ENCODE measurements around the gene RPL22. TPM values are rescaled to one million over a fixed set of nuclear protein-coding genes. Genes with fewer than 3 reads are reported as not detected.

RPL22 gene
- total RNA-seq, 1 experiment from 2014 or later: 309 TPM

- no peak overlapping the region for H3K4me3 ChIP-seq (ENCODE audit: low read depth in 2 of 2, low read length in 2 of 2)
- H3K36me3 ChIP-seq (ENCODE audit: control insufficient read depth, insufficient read depth, low read length): no peaks in the 10 kb centered on the region
- no peak for ATAC-seq
- ChIA-PET CTCF (interaction anchor here (0.7 to 3.3 kb wide), 5 partner anchors 9 to 190 kb away, joined by 3 to 29 read pairs (median 4); no protein-coding TSS in a partner anchor), POLR2A (no interaction called here)
- peaks cover 10% of the 10 kb centered on the region for H3K4me1 ChIP-seq (ENCODE audit: control insufficient read depth, insufficient read depth, low read length)
- no peaks in the 10 kb centered on the region; the same call in 1 of the 2 replicates for H3K27me3 ChIP-seq (ENCODE audit: control insufficient read depth, insufficient read depth, low read length)
- TF ChIP-seq SIN3A (IDR thresholded peaks at IDR 0.05; ENCODE audit: borderline replicate concordance, insufficient read depth, low read depth, low read length) (no peak), REST (IDR thresholded peaks at IDR 0.05; ENCODE audit: insufficient read depth in 1 of 2, low read depth in 2 of 2, low read length in 1 of 2) (no peak), CTCF (IDR thresholded peaks at IDR 0.05) (no peak), TCF7L2 (IDR thresholded peaks at IDR 0.05; ENCODE audit: low read depth, low read length) (no peak), POLR2AphosphoS5 (IDR thresholded peaks at IDR 0.05; ENCODE audit: low read depth, low read length) (no peak)
- BruUV-seq (replicated peaks): no TSS peak
- intact Hi-C loops (cut with micrococcal nuclease; ENCODE audit: unreplicated experiment) (loop anchor here (1.0 to 5.0 kb wide), 3 partner anchors 96 to 230 kb away; no protein-coding TSS in a partner anchor), in situ Hi-C loops (cut with HindIII; ENCODE audit: low pct_unique_long_range_greater_than_20kb, low sequenced_read_pairs) (no loop called here)
- H3K9me3 ChIP-seq (ENCODE audit: control insufficient read depth, insufficient read depth, low read depth, low read length): no peaks in the 10 kb centered on the region
- no peak for DNase-seq (ENCODE audit: low read depth, low spot score)
- H3K27ac ChIP-seq (ENCODE audit: low read length): no peak overlapping the region
Observed at GRCh38 chr1:6247651-6248050, 48.3 kb upstream of the RPL22 start.

GRCh38 chr1:6246497-6247467, 47.4 kb upstream of the RPL22 start:
- Histone ChIP-seq H3K4me3 (ENCODE audit: low read depth in 2 of 2, low read length in 2 of 2) (peak overlapping the region; percentile 48 to 64), H3K36me3 (ENCODE audit: control insufficient read depth, insufficient read depth, low read length) (no peaks in the 10 kb centered on the region), H3K9me3 (ENCODE audit: control insufficient read depth, insufficient read depth, low read depth, low read length) (no peaks in the 10 kb centered on the region), H3K4me1 (ENCODE audit: control insufficient read depth, insufficient read depth, low read length) (peaks cover 10% of the 10 kb centered on the region), H3K27ac (ENCODE audit: low read length) (no peak overlapping the region), H3K27me3 (ENCODE audit: control insufficient read depth, insufficient read depth, low read length) (no peaks in the 10 kb centered on the region; the same call in 1 of the 2 replicates)
- no TSS peak for BruUV-seq (replicated peaks)
- ATAC-seq (peak; percentile 51), DNase-seq (ENCODE audit: low read depth, low spot score) (peak; percentile 51)
- intact Hi-C loops (cut with micrococcal nuclease; ENCODE audit: unreplicated experiment) (loop anchor here (1.0 to 5.0 kb wide), 3 partner anchors 97 to 231 kb away; no protein-coding TSS in a partner anchor), in situ Hi-C loops (cut with HindIII; ENCODE audit: low pct_unique_long_range_greater_than_20kb, low sequenced_read_pairs) (no loop called here)
- ChIA-PET POLR2A (interaction anchor here (0.6 kb wide), 2 partner anchors 42 to 687 kb away, joined by 3 read pairs; no protein-coding TSS in a partner anchor), CTCF (interaction anchor here (0.6 to 3.3 kb wide), 12 partner anchors 9 to 276 kb away, joined by 3 to 29 read pairs (median 4); no protein-coding TSS in a partner anchor)
- TF ChIP-seq TCF7L2 (IDR thresholded peaks at IDR 0.05; ENCODE audit: low read depth, low read length): no peak
- no peak for TF ChIP-seq POLR2AphosphoS5 (IDR thresholded peaks at IDR 0.05; ENCODE audit: low read depth, low read length)
- peak in 1 of 2 experiments; percentile 77; a peak in 1 of 4 replicates for TF ChIP-seq REST (IDR thresholded peaks at IDR 0.05; ENCODE audit: insufficient read depth in 1 of 2, low read depth in 2 of 2, low read length in 1 of 2)
- TF ChIP-seq CTCF (IDR thresholded peaks at IDR 0.05): peak; percentile 94
- no peak for TF ChIP-seq SIN3A (IDR thresholded peaks at IDR 0.05; ENCODE audit: borderline replicate concordance, insufficient read depth, low read depth, low read length)

Data from Panc1 (cell line).